HG03139 (cell line): ENCODE data around the gene PDE12.

Experiments
- ATAC-seq: cut with Tn5 transposase; IDR thresholded peaks from one replicate; pipeline ENCODE4 v1.9.1; 2021; ENCODE audit not compliant: unreplicated experiment

The PDE12 gene, protein sequence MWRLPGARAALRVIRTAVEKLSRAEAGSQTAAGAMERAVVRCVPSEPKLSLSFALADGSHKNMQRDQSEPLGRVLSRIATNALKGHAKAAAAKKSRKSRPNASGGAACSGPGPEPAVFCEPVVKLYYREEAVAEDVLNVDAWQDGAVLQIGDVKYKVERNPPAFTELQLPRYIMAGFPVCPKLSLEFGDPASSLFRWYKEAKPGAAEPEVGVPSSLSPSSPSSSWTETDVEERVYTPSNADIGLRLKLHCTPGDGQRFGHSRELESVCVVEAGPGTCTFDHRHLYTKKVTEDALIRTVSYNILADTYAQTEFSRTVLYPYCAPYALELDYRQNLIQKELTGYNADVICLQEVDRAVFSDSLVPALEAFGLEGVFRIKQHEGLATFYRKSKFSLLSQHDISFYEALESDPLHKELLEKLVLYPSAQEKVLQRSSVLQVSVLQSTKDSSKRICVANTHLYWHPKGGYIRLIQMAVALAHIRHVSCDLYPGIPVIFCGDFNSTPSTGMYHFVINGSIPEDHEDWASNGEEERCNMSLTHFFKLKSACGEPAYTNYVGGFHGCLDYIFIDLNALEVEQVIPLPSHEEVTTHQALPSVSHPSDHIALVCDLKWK

GRCh38 chr3:57555738-57556458 is at the start of gene PDE12:
TSS of gene PDE12 (plus strand) at chr3:57556274. CDS start at chr3:57556380, 106 bp downstream.
- peak; percentile 63 for ATAC-seq

DNA sequence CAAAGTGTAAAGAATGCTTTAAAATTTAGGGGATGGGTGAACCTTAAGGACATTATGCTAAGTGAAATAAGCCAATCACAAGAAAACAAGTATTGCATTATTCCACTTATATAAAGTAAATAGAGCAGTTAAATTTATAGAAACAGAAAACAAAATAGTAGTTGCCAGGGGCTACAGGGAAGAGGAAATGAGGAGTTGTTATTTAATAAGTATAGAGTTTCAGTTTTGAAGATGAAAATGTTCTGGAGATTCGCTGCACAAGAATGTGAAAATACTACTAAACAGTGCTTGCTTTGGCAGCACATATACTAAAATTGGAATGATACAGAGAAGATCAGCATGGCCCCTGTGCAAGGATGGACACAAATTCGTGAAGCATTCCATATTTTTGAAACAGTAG is 43.9 kb upstream of the PDE12 start:
- no peak for ATAC-seq

- no peak for ATAC-seq
Measured at GRCh38 chr3:57518276-57518915, 37.7 kb upstream of the PDE12 start.

DNA sequence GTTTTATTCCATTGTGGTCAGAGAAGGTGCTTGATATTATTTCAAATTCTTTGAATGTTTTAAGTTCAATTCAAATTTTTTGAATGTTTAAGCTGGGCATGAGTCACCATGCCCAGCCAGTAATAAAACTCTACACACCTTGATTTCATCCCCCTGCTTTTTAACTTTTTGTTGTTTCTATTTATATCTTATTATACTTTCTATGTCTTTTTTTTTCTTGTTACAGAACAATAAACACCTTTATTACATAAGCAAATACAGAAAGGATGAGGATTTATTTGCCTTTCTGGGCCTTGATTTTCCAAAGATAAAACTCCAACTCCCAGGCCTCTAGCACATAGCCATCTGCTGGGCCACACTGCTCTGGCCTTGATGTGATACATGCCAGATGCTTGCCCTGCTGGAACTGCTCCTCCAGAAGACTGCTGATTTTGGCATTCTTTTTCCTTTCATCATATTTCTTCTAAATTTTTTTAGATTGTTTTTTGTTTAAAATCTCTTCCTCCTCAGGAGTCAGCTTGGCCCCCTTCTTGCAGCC is 25.9 kb upstream of the PDE12 start:
- no peak for ATAC-seq

DNA sequence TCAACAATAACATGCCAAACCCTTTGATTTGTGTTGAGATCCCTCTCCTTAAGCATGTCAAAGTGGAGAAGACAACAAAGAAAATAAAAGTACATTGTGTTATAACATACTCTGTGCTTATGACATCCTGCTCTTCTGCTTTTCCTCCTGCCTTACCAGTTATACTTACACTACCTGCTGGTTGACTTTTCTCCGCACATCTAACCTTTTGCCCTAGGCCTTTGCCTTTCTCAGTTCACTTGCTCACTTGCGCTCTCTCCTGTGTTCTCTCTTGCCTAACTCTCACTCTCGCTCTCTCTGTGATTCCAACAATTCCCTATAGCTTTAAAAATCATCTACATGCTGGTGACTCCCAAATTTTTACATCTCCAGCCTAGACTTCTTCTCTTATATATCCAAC is 17.6 kb upstream of the PDE12 start:
- no peak for ATAC-seq

DNA sequence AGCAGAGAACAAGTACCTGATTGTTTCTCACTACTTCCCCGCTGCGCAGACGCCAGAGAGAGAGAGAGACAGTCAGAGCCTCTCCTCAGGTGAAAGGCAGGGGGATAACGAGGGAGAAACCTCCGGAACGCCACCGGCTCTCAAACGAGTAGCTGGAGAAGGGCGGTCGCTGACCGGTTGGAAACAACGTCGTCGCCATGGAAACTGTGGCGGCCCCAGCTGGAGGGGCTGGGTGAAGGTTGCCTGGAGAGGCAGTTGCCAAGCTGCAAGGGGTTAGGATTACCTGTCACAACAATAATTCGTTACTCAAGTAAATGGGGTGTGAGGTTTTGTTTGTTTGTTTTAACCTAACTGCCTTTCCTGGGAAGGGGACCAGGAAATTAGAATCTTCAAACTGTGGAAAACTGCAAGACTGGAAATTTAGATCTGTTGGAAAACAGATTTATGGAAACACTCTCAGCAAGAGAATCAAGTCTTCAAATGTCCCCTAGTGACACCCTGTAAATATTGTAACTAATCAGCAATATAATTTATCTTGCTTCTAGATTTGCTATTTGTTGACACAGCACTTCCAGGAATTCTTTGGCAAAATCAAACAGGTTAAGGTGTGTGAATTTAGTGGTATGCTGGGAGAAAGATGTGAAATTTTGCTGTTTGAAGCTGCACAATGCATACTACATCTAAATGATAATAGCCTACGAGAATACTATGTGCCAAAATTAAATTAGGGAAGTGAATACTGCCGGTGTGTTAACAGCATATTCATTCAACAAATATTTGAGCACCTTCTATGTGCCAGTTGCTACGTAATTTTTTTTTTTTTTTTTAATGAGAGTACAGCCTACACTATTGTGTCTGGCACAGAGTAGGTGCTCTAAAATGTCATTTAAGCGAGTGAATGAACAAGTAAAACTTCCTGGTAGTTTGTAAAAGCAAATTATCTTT is 11.6 kb upstream of the PDE12 start, which contains the start of gene DNAH12:
Gene DNAH12 (minus strand): TSS at position 164 of the 945 bp plus-strand sequence. CDS start 1,474 bp downstream, outside the sequence.
- ATAC-seq = no peak

GRCh38 chr3:57545636-57546268 is 10.3 kb upstream of the PDE12 start:
- ATAC-seq = no peak

GRCh38 chr3:57546616-57547015 is 9.5 kb upstream of the PDE12 start:
- no peak for ATAC-seq

- no peak for ATAC-seq
Measured at GRCh38 chr3:57555306-57555705, 768 bp upstream of the PDE12 start.

DNA sequence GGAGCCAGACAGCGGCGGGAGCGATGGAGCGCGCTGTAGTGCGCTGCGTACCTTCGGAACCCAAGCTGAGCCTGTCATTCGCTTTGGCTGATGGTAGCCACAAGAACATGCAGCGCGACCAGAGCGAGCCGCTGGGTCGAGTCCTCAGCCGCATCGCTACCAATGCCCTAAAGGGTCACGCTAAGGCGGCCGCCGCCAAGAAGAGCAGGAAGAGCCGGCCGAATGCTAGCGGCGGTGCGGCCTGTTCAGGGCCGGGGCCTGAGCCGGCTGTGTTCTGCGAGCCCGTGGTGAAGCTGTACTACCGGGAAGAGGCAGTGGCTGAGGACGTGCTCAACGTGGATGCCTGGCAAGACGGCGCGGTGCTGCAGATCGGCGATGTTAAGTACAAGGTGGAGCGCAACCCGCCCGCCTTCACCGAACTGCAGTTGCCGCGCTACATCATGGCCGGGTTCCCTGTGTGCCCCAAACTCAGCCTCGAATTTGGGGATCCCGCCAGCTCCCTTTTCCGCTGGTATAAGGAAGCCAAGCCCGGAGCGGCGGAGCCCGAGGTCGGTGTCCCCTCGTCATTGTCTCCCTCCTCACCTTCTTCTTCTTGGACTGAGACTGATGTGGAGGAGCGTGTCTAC is 498 bp downstream of the PDE12 start:
- peak; percentile 34 for ATAC-seq

GRCh38 chr3:57557085-57557537 is 1.0 kb downstream of the PDE12 start:
- peak; percentile 21 for ATAC-seq

- no peak for ATAC-seq
Measured at GRCh38 chr3:57559526-57559925, 3.5 kb downstream of the PDE12 start.

- no peak for ATAC-seq
Measured at GRCh38 chr3:57569859-57570450, 13.9 kb downstream of the PDE12 start.

DNA sequence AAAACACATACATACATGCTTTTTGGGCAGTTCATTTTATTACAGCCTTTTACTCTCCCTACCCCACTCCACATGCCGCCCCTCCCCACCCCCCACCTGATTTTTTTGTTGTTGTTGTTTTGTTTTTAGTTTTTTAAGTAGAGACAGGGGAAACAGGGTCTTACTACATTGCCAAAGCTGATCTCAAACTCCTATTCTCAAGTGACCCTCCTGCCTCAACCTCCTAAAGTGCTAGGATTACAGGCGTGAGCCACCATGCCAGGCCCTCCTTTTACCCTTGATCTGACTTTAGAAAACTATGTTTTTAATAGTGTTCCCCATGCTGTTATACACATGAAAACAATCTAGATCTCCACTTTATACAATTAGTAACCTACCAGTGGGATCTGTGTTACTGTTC is 14.8 kb downstream of the PDE12 start:
- ATAC-seq = no peak

DNA sequence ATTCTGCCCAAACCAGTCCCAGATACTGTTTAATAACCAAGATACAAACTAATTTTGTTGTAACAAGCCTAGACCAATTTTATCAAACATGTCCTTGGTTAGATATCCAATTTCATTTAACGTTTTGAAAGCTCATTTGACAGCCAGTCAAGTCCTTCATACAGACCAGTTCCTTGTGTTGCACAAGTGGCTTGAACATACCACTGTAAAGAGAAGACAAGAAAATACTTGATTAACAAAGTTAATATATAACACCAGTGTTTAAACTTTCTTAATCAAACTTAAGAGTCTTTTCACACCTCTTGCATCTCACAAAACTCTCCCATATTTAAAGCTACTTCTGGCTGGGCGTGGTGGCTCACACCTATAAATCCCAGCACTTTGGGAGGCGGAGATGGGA is 16.0 kb downstream of the PDE12 start:
- ATAC-seq = no peak

- ATAC-seq = no peak
Measured at GRCh38 chr3:57575966-57576626, 20.0 kb downstream of the PDE12 start.

DNA sequence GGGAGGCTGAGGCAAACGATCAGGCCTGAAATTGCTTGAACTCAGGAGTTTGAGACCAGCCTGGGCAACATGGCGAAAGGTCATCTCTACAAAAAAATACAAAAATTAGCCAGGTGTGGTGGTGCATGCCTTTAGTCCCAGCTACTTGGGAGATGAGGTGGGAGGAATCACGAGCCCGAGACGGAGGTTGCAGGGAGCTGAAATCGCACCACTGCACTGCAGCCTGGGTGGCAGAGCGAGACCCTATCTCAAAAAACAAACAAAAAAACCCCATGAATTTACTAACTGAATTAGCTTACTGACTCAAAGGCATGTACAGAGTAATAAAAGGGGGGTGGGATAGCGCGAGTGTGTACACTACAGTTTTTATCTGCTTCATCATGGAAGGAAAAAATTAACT is 21.7 kb downstream of the PDE12 start:
- no peak for ATAC-seq
